DMS153 treated with DMSO at 0.1 percent for 48 hours (cell line): ENCODE data around the gene WDR83.
"Not testable (repeated sequence)": the region's sequence is repeated elsewhere in the genome, so short reads cannot be mapped to it uniquely, and the experiment has no call there.

ENCODE experiments used
- DNase-seq: peaks from one replicate; lab custom pipeline; 2025; ENCODE audit not compliant: unreplicated experiment; lab: John Stamatoyannopoulos, UW

The WDR83 gene

GRCh38 chr19:12681074-12681987 lies 14.7 kb downstream of the WDR83 start, which contains the start of gene DHPS:
TSS of gene DHPS (minus strand) at chr19:12681880. CDS start at chr19:12681766, 114 bp downstream.
- peak; percentile 98 for DNase-seq

GRCh38 chr19:12685831-12686230 lies 19.2 kb downstream of the WDR83 start:
- no peak for DNase-seq

GRCh38 chr19:12687496-12688196 lies 21.0 kb downstream of the WDR83 start, which contains the start of gene GNG14:
TSS of gene GNG14 (plus strand) at chr19:12687998. CDS start at chr19:12688049, 51 bp downstream.
- no peak for DNase-seq

GRCh38 chr19:12689012-12689411 lies 22.4 kb downstream of the WDR83 start:
- DNase-seq: no peak

- DNase-seq: no peak
Observed at GRCh38 chr19:12689581-12690216, 23.1 kb downstream of the WDR83 start.

- DNase-seq: no peak
Observed at GRCh38 chr19:12692960-12693359, 26.4 kb downstream of the WDR83 start.

GRCh38 chr19:12694641-12695040 lies 28.0 kb downstream of the WDR83 start:
- DNase-seq: no peak

GRCh38 chr19:12695096-12695495 lies 28.5 kb downstream of the WDR83 start:
- DNase-seq: no peak

GRCh38 chr19:12695514-12695913 lies 28.9 kb downstream of the WDR83 start:
- no peak for DNase-seq

- no peak for DNase-seq
Observed at GRCh38 chr19:12695997-12696365, 29.4 kb downstream of the WDR83 start.

GRCh38 chr19:12696366-12697335 lies 30.0 kb downstream of the WDR83 start, which contains the start of gene FBXW9:
TSS of gene FBXW9 (minus strand) at chr19:12696631. CDS start at chr19:12696581, 50 bp downstream.
- DNase-seq: peak; percentile 70

GRCh38 chr19:12697425-12697824 lies 30.8 kb downstream of the WDR83 start:
- not testable (repeated sequence) for DNase-seq

GRCh38 chr19:12698138-12698537 lies 31.5 kb downstream of the WDR83 start:
- DNase-seq: no peak

- DNase-seq: no peak
Observed at GRCh38 chr19:12701596-12702282, 35.1 kb downstream of the WDR83 start.

GRCh38 chr19:12703046-12703445 lies 36.4 kb downstream of the WDR83 start:
- DNase-seq: no peak

- DNase-seq: no peak
Observed at GRCh38 chr19:12705169-12705568, 38.6 kb downstream of the WDR83 start.

GRCh38 chr19:12705654-12706331 lies 39.2 kb downstream of the WDR83 start:
- no peak for DNase-seq

- no peak for DNase-seq
Observed at GRCh38 chr19:12706332-12706718, 39.7 kb downstream of the WDR83 start.

- no peak for DNase-seq
Observed at GRCh38 chr19:12708641-12709040, 42.0 kb downstream of the WDR83 start.
